ENCODE measurements around the gene DTL. TPM values are rescaled to one million over a fixed set of nuclear protein-coding genes. Genes with fewer than 3 reads are reported as not detected.
"Not testable (repeated sequence)": the region's sequence is repeated elsewhere in the genome, so short reads cannot be mapped to it uniquely, and the experiment has no call there.

The DTL gene
- total RNA-seq, 1 experiment from 2014 or later: 73.0 TPM

DNA sequence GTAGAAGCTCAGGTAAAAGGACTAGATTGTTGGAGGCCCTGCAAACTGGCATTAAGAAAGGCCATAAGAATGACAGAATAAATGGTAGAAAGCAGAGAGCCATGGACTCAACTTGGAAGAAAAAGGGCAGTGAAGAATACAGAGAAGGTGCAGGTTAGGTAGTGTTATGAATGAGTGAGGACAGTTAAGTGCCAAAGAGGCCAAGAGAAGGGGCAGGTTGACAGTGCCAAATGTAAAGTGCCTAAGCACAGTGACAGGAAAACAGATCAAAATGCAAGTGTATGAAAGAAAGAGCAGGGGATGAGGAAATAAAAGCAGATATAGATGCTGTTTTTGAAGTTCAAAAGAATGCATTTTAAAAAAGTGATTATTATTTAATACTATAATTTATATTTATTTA lies 43.9 kb upstream of the DTL start:
- Histone ChIP-seq H2BK120ac (ENCODE audit: low read depth, low read length, poor library complexity, severe bottlenecking) (no peak overlapping the region), H3K9ac (ENCODE audit: extremely low read depth, insufficient read length, low read length) (no peak overlapping the region), H3K18ac (ENCODE audit: insufficient read length, low read depth, low read length) (no peak overlapping the region), H3K14ac (ENCODE audit: insufficient read depth, low read length) (no peak overlapping the region), H3K27ac (ENCODE audit: insufficient read length, low read depth, low read length) (no peak overlapping the region), H3K56ac (ENCODE audit: insufficient read length, low read depth, low read length) (no peak overlapping the region), H3K23me2 (ENCODE audit: insufficient read length, low read depth, low read length, poor library complexity, severe bottlenecking) (no peaks in the 10 kb centered on the region), H3K27me3 (ENCODE audit: insufficient read depth, low read length) (no peaks in the 10 kb centered on the region), H4K91ac (ENCODE audit: insufficient read length, low read depth, low read length) (no peak overlapping the region), H4K8ac (replicated peaks; ENCODE audit: insufficient read length, low read depth, low read length) (no peak overlapping the region), H2BK5ac (ENCODE audit: insufficient read length, low read length) (no peak overlapping the region), H2BK15ac (ENCODE audit: low read depth, low read length) (no peak overlapping the region), H3K4me1 (ENCODE audit: insufficient read depth, low read length) (no peaks in the 10 kb centered on the region), H3K79me2 (ENCODE audit: insufficient read depth, low read length) (no peaks in the 10 kb centered on the region), H3K23ac (ENCODE audit: insufficient read length, low read depth, low read length) (no peak overlapping the region), H2AK5ac (ENCODE audit: insufficient read length, low read length) (no peak overlapping the region), H3K4ac (ENCODE audit: low read depth, low read length) (no peak overlapping the region), H3K9me3 (ENCODE audit: control insufficient read depth, low read depth, low read length) (no peaks in the 10 kb centered on the region), H3K79me1 (ENCODE audit: insufficient read depth, low read depth, low read length, poor library complexity, severe bottlenecking) (no peaks in the 10 kb centered on the region), H4K5ac (ENCODE audit: insufficient read length, low read depth, low read length) (no peak overlapping the region), H4K20me1 (ENCODE audit: control insufficient read depth, insufficient read depth, insufficient read length) (no peaks in the 10 kb centered on the region), H2BK20ac (ENCODE audit: low read depth, low read length, poor library complexity, severe bottlenecking) (no peak overlapping the region), H2BK12ac (ENCODE audit: insufficient read length, low read depth, low read length) (no peak overlapping the region), H3K4me2 (ENCODE audit: insufficient read depth, insufficient read length, low read length) (no peak overlapping the region), H2AFZ (ENCODE audit: low read length) (no peak overlapping the region), H3T11ph (ENCODE audit: low read length) (no peak overlapping the region)
- peaks cover 0 to 27% (median 11%) of the 10 kb centered on the region in 3 experiments; a peak in 6 of 7 replicates for H3K36me3 Mint-ChIP-seq (ENCODE audit: insufficient read depth in 1 of 3, low read depth in 3 of 3)
- no peak overlapping the region; a peak in 1 of 7 replicates for H3K27ac Mint-ChIP-seq
- no peak overlapping the region for H3K4me3 Mint-ChIP-seq
- no peaks in the 10 kb centered on the region for H3K9me3 Mint-ChIP-seq
- DNase-seq: no peak
- peaks cover 4% of the 10 kb centered on the region in 2 experiments for H3K4me1 Mint-ChIP-seq
- H3K27me3 Mint-ChIP-seq (ENCODE audit: low read depth): no peaks in the 10 kb centered on the region
- TF ChIP-seq, protein P1, sequence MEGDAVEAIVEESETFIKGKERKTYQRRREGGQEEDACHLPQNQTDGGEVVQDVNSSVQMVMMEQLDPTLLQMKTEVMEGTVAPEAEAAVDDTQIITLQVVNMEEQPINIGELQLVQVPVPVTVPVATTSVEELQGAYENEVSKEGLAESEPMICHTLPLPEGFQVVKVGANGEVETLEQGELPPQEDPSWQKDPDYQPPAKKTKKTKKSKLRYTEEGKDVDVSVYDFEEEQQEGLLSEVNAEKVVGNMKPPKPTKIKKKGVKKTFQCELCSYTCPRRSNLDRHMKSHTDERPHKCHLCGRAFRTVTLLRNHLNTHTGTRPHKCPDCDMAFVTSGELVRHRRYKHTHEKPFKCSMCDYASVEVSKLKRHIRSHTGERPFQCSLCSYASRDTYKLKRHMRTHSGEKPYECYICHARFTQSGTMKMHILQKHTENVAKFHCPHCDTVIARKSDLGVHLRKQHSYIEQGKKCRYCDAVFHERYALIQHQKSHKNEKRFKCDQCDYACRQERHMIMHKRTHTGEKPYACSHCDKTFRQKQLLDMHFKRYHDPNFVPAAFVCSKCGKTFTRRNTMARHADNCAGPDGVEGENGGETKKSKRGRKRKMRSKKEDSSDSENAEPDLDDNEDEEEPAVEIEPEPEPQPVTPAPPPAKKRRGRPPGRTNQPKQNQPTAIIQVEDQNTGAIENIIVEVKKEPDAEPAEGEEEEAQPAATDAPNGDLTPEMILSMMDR (conservative IDR thresholded peaks at IDR 0.05): no peak

DNA sequence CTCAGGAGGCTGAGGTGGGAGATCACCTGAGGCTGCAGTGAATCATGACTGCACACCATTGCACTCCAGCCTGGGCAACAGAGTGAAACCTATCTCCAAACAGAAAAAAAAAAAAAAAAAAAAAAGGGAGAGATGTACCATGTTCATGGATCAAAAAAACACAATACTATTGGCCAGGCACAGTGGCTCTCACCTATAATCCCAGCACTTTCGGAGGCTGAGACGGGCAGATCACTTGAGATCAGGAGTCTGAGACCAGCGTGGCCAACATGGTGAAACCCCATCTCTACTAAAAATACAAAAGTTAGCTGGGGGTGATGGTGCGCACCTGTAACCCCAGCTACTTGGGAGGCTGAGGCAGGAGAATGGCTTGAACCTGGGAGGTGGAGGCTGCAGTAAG lies 38.1 kb upstream of the DTL start:
- not testable (repeated sequence) for H4K5ac ChIP-seq (ENCODE audit: insufficient read length, low read depth, low read length); H4K8ac ChIP-seq (replicated peaks; ENCODE audit: insufficient read length, low read depth, low read length); H3K79me2 ChIP-seq (ENCODE audit: insufficient read depth, low read length); H3K23me2 ChIP-seq (ENCODE audit: insufficient read length, low read depth, low read length, poor library complexity, severe bottlenecking); H3K4me1 ChIP-seq (ENCODE audit: insufficient read depth, low read length); H4K91ac ChIP-seq (ENCODE audit: insufficient read length, low read depth, low read length); H3K9me3 Mint-ChIP-seq; H3K18ac ChIP-seq (ENCODE audit: insufficient read length, low read depth, low read length); H3K79me1 ChIP-seq (ENCODE audit: insufficient read depth, low read depth, low read length, poor library complexity, severe bottlenecking); H3K27me3 ChIP-seq (ENCODE audit: insufficient read depth, low read length); H3K4me3 Mint-ChIP-seq; H3K4me2 ChIP-seq (ENCODE audit: insufficient read depth, insufficient read length, low read length); H4K20me1 ChIP-seq (ENCODE audit: control insufficient read depth, insufficient read depth, insufficient read length); DNase-seq; H3K9ac ChIP-seq (ENCODE audit: extremely low read depth, insufficient read length, low read length); H2AFZ ChIP-seq (ENCODE audit: low read length); H3K4me1 Mint-ChIP-seq; H3K27me3 Mint-ChIP-seq (ENCODE audit: low read depth); H3K27ac ChIP-seq (ENCODE audit: insufficient read length, low read depth, low read length); H2BK15ac ChIP-seq (ENCODE audit: low read depth, low read length); H3K56ac ChIP-seq (ENCODE audit: insufficient read length, low read depth, low read length); H2BK5ac ChIP-seq (ENCODE audit: insufficient read length, low read length); H3K27ac Mint-ChIP-seq; H2BK12ac ChIP-seq (ENCODE audit: insufficient read length, low read depth, low read length); H3K9me3 ChIP-seq (ENCODE audit: control insufficient read depth, low read depth, low read length); H2AK5ac ChIP-seq (ENCODE audit: insufficient read length, low read length); H3K23ac ChIP-seq (ENCODE audit: insufficient read length, low read depth, low read length); H3K14ac ChIP-seq (ENCODE audit: insufficient read depth, low read length); H2BK20ac ChIP-seq (ENCODE audit: low read depth, low read length, poor library complexity, severe bottlenecking); H2BK120ac ChIP-seq (ENCODE audit: low read depth, low read length, poor library complexity, severe bottlenecking); H3K4ac ChIP-seq (ENCODE audit: low read depth, low read length); H3T11ph ChIP-seq (ENCODE audit: low read length)
- no CpG with 5 or more reads among the region's 4 CpGs for WGBS (ENCODE audit: extremely low coverage, insufficient read length, low lambda C conversion rate)
- peaks cover 4 to 46% (median 22%) of the 10 kb centered on the region in 3 experiments; a peak in 6 of 7 replicates for H3K36me3 Mint-ChIP-seq (ENCODE audit: insufficient read depth in 1 of 3, low read depth in 3 of 3)

Data from H9 (cell line).